DMS53 treated with DMSO at 0.1 percent for 48 hours (cell line): ENCODE data around the gene ANXA2.

Experiments used
- DNase-seq: peaks from one replicate; lab custom pipeline; 2025; ENCODE audit not compliant: unreplicated experiment; lab: John Stamatoyannopoulos, UW

Gene ANXA2

DNA sequence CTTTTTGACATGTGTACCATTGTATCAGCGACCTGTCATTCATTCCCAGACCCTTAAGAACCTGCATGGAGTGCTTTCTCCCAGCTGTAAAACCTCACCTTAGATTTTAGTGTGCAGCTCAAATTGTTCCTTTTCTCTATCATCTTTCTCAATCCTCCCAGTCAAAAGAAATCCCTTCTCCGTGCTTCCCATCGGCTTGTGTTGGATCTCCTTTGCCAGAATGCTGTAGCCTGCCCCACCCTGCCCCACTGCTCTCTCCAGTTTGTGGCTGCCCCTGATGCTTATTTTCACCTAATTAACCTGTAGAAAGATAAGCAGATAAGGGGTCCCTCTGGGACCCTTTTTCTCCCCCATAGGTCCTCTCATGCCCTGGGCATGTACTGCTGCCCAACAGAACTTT, 51.1 kb downstream of the ANXA2 start:
- DNase-seq = no peak

DNA sequence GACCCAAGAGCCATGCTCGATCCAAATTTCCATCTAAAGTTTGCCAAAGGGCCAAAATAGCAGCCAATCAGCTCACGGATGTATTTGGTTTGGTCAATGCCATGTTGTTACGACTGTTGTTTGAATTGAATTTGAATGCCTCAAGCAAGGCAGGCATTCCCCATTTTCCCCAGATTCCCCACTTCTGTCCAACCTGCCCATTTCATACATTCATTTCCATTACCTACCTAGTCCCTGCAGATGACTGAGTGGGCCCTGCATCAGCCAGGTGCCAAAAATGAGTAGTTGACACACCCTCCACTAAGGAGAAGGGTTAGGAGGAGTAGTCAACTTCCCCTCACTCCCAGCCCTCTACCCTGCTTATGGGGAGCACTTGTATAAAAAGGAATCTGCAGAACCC, 51.7 kb downstream of the ANXA2 start:
- no peak for DNase-seq

DNA sequence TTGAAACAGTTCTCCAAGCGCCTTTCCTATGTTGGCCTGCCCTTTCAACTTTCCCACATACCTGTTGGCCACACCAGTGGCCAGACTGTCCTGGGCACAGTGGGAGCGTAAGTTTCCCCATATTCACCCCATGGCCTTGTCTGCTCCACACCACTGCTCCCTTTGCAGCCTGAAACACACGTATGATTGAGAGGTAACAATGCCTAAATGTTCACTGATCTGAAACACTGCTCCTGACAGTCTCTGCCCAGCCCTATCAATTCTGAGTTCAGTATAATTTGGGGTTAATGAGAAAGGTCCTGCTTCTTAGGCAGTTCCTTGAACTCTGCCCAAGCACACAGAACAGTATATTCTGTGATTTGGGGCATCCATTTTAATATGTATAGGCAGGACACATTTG, 52.2 kb downstream of the ANXA2 start:
- DNase-seq = no peak

DNA sequence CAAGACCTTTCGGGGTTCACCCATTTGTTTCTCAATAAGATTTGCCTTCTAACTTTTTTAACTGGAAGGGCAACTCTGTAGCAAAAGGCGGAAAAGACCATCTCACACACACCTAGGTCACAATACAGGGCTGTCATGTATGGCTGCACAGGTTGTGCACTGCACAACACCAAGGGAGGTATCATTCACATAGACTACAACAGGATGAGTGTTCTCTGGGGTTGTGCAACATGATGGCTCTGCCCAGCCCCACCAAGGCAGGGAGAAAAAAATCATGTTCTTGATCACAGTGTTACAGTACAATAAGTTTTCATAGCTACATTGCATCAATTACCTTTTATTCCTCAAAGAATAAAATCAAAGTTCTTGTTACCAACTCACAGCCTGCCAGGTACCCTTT, 52.8 kb downstream of the ANXA2 start:
- no peak for DNase-seq

DNA sequence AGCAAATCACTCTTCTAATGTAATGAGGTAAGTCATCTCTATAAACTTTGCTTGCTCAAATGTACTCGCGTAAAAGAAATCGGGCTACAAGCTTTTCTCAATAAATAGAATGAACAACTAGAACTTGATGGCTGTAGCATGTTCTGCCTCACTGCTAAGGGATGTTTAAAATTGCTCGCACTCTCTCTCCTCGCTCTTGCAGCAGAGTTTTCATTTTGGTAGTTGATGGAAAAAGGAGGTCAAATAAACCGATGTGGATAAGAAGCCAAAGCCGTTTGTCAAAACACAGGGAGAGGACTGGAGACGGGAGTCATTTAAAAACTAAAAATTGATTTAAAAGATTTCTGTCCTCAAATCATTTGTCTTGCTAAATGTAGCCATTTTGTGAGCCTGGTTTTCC, 53.3 kb downstream of the ANXA2 start:
- no peak for DNase-seq

DNA sequence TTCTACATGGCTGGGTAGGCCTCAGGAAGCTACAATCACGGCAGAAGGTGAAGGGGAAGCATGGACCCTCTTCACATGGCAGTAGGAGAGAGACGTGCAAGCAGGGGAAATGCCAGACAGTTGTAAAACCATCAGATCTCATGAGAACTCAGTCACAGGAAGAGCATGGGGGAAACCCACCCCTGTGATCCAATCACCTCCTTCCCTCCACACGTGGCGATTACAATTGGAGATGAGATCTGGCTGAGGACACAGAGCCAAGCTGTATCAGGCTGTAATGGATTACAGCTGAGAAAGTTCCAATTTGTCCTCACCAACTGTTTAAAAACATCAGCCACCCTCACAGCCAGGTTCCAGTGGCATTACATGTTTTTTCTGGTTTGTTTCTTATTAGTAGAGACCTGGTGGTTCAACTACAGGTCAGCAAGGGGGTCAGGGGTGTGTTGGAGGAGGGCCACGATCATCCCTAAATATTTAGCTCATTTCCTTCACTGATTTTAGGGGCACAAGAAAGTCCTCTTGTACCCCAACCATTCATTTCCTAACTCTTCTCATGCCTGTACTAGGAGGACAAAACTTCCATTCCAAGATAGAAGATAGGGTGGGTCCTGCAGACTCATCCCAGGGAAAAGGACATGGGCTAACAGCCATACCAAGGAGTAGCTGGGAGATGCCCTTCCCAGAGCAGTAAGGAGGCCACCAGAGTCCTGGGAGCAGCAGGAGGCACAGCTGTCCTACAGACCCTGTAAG, 54.4 kb downstream of the ANXA2 start:
- DNase-seq = no peak

DNA sequence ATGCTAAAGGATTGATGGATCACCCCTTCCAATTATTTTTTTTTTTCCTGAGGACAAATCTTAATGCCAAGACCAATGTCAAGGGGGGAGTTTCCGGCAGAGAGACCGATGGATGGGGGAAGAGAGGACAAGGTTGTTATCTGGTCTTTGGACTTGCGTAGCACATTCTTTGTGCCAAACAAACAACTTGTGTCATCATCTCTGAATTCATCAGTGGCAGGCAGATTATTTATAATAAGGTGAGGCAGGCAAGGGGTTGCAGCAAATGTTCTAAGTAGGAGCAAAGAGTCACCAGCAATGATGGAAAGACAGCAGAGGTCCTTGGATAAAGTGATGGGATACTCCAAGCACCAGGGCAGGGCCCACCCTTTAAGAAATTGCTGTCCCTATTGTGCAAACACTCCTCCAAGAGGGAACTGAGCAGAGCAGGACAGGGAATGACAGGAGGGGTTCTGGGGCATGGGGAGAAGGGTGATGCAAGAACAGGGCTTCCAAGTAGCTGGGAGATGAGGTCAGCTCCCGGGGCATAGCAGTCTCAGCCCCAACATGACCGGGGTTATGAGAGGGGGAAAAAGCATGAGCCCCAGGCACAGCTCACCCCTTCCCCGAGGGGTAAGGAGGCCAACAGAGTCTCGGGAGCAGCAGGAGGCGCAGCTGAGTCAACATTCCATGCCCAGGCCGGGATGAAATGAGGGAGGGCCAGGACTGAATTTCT, 57.4 kb downstream of the ANXA2 start:
- DNase-seq = no peak

DNA sequence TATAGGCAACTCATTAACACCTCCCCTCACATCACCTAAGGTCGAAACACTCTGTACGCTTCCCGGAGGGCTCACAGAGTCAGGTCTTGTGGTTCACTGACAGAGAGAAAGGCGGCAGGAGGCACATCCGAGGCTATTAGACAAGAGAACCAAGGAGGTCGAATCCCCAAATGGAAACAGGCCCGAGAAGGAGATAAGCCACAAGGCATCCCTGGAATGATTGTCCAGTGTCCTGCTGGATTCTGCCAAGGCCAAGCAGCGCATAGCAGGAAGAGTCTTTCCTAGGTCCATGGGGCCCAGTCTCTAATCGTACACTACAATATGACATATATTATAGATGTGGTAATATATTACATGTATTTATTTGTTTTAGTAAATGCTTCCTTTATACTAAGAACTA, 58.5 kb downstream of the ANXA2 start:
- DNase-seq = no peak

DNA sequence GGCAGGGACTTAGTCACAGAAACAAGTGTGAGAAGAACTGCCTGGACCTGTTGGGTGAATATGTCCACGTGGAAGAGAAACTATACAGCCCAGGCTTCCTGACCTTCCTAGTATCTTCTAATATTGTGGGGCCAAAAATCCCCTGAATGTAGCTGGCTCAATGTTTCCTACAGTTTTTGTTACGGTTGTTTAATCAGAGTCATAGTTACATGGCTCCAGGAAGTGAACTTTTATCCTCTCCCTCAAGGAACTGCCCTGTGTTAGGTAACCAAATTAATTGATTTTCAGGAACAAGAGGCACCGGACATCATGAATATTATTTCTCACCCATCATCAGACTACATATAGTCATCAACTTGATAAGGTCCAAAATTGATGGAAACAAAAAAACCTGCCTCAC, 59.0 kb downstream of the ANXA2 start:
- DNase-seq = no peak

DNA sequence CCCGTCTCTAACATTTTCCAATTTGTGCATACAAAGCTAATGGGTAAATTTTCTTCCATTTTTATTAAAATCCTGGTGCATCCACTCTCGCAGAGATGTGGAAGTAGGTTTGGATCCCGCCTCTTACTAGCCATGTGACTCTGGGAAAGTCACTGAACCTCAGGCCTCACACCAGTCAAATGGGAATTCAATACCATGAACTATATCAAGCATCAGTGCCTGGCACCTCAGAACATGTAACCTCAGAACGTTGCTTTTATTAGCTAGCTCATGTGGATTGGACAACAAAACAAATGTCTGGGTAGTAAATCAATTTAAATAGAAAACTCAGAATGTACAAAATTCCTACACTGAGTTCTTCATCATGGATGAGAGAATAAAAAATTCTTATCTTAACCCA, 60.7 kb downstream of the ANXA2 start:
- no peak for DNase-seq

DNA sequence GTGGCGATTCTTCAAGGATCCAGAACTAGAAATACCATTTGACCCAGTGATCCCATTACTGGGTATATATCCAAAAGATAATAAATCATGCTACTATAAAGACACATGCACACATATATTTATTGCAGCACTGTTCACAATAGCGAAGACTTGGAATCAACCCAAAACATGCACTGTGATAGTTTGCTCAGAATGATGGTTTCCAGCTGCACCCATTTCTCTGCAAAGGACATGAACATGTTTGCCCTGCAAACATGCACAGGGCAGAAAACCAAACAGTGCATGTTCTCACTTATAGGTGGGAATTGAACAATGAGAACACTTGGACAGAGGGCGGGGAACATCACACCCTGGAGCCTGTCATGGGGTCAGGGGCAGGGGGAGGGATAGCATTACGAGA, 62.5 kb downstream of the ANXA2 start:
- DNase-seq = peak; percentile 2

DNA sequence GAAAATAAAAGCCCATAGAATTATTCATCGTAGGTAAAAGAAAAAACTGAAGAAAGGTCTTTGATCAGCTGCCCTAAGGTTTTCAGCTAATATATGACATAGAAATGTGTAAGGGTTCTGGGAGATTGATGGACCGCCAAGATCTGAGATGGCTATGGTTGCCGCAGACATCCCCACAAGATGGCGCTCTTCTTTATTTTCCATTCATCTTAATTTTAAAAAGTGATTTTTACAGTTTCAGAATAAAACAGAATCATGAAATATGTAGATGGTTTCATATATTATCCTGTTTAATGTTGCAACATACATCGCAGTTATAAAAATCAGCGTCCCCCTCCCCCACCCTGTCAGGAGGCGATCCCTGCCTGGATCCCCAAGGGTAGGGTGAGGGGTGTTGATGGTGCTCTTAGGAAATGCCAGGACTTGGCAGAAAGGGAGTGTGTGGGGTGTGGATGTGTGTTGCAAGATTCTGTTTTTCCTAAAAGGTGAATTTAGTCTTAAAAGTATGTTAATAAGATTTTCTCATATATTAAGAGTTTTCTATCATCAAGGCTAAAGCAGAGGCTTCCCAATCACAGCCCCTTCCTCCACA, 68.8 kb downstream of the ANXA2 start:
- DNase-seq = no peak

DNA sequence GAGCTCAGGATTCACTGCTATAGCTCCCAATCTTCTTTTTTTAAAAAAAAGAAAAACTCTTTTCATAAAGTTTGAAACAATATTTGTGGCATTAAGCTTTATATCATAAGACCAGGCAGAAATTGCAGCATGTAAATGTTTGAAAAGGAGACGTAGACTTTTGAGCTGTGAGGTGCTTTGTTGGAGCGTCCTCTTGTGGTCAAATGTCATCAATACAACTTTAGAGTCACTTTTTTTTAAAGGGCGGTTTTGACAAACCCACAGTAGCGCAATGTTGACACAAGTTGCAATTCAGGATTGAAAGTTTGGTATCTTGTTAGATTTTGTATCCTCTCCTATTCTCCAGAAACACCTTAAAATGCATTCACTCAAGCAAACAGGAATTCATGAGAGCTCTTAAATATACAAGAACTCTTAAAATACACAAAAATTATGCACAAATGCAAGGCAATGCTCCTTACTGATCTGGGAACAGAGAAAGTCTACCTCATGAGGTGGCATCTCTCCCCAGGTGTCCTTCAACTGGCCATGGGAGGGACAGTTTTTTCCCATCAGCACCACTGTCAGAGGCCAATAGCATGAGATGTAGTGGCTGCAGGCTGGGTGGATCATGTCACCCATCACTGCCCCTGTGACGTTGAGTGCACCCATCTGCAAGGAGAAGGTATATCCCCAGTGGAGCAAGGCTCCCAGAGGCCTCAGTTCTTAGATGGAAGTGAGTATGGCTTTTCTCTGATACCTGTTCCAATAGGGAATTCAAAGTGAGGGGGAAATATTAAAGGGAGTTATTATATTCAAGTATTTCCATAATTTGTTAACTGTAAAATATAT, 70.7 kb downstream of the ANXA2 start:
- DNase-seq = peak; percentile 52

DNA sequence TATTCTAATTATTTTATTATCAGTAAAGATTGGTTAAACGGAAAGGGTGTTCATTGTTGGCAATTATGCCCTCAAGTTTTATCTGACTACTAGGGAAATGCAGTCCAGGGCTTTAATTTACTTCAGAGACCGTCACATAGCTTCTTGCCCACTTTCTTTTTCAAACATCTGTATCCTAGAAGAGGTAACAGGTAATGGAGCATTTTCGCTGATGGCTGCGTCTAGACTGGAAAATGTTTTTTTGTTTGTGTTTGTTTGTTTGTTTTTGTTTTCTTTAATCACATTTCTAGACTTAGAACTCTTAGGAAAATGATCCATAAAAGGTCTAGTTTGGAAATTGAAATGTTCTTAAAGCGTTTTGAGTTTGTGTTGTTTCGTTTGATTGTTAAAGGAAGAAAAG, 71.4 kb downstream of the ANXA2 start:
- DNase-seq = no peak

DNA sequence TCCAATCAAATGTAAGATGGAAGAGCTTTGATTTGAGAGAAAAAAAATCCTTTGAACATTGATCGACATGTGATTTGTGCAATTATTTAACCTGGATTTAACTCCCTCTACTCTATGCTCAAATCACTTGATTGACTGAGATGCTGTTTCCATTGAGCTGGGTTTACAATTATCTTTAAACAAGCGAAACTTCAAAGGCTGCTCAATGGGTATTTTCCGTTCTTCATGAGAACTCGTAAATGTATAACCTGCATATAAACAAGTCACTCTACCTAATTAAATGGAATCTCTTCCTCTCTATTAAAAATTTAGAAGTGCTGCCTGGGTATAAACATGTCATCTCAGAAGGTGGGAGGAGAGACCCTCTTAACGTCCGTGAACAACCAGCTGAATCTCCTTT, 71.9 kb downstream of the ANXA2 start:
- no peak for DNase-seq

DNA sequence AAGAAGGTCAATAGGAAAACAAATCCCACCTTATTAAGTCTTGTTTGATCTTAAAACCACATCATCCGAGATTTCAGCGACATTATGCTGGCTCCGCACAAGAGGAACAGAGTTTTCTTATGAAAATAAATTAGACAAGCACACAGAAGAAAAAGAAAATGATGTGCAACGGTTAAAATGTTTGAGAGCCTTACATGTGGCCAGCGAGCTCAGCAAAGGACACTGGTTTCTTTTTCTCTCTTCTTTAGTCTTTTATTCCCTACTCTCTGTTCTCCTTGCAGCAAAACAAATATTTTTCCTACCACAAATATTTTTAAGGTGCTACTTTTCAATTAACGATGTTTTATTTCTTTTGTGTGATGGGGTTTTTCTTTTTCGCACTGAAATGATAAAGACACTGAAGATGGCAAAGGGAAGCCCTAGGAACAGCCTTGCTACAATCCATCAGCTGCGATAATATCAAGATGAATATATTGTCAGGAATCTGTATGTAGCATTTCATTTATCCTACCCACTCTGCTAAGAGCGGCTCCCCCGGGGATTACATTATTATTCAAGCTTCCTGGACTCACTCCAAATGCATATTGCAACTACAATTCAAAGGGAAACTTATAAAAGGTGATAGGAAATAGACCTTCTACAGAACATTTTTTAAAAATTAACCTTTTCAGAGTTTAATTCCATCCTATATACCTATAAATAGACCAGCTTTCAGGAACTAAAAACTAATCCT, 72.9 kb downstream of the ANXA2 start:
- DNase-seq = no peak

DNA sequence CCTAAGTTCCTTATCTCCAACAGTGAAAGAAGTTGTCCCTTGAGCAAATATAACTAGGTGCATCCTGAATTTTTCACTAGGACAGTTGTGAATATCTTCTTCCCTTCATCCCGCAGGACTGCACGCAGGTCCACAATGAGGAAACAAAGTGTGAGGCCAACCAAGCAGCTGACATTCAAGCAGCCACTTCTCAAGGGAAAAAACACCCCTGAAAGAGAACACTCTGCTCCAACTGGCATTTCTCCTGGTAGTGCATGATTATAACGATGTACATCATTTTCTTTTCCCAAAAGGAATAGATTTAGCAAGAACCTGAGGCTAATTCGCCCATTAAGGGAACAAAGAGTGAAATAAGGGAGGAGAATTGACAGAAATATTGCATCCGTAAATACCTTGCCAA, 74.5 kb downstream of the ANXA2 start:
- no peak for DNase-seq

DNA sequence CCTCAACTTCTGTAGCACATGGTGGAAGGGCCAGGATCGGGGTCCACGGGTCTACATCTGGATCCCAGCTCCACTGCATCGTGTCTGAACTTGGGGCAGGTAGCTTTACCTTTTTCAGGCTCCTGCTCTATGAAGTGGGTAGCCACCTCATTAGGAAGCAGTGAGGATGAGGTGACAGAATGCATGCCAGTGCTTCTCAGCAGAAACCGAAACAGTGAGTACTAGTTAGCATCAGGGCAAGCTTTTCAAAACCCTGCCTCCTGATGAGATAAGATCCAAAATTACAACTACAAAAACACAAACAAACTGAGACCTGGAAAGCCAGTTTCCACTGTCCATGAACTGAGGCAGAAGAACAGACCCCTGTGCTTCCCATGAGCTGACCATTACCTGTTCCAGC, 77.4 kb downstream of the ANXA2 start:
- DNase-seq = no peak

DNA sequence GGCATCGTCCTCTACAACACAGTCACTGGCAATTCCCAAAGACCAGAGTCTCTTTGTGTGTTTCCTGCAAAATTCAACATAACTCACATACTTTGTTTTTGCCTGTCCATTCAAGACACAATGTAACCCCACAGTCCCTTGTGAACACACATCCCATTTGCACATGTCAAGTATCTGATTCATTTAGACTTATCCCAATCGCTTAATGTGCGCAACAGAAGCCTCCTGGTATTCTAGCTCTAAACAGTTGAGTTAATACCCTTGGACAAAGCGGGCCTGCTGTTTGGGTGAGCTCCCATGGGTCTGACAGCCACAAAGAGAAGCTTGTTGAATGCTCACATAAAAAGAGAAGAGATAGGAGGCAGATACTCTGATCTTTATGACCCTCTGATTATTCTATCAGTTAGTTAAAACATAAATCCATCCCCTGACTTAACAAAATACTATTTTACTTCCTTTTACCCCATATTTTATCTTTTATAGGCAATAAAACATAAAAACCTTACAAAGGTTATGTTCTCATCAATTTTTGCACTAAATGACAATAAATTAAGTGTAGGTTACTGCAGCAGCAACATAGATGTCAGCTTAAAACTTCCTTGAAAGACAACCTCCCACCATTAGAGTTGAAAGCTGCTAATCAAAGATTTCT, 79.4 kb downstream of the ANXA2 start:
- no peak for DNase-seq

DNA sequence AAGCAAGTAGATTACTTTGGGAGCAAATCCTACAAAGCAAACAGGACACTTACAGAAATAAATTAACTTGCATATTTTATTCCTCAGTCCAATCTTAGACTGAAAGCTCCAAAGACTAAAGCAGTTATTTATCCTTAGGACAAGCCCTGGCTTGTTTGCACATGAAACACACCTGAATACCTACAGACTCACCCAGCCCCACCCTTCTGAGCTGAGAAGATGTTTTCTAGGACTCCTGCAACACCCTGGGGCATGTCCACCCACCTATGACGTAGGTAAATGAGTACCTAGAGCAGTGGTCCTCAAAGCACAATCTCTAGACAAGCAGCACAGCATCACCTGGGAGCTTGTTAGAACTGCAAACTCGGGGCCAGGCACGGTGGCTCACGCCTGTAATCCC, 80.8 kb downstream of the ANXA2 start:
- DNase-seq = no peak
